MM.1S (cell line): ENCODE measurements around the gene ADH1C.
"Not testable (repeated sequence)": the region's sequence is repeated elsewhere in the genome, so short reads cannot be mapped to it uniquely, and the experiment has no call there.

Experiments used
- EZH2 ChIP-seq: fragments of 300-600 bp; sonication (generic); optimal IDR thresholded peaks from 2 replicates; pipeline ENCODE3; 2017; ENCODE audit warnings: low read depth, mild to moderate bottlenecking, antibody characterized with exemption, low read length, mixed read lengths
- EZH2phosphoT487 ChIP-seq: fragments of 300-600 bp; sonication (generic); IDR thresholded peaks from 2 replicates; pipeline ENCODE4 v1.6.1; 2018; ENCODE audit warnings: antibody characterized with exemption, low read length
- TF ChIP-seq, protein P1 (sequence below): fragments of 300-600 bp; sonication (generic); IDR thresholded peaks from 2 replicates; pipeline ENCODE4 v1.5.1; 2016; ENCODE audit warnings: antibody characterized with exemption, low read length, mixed read lengths

DNA sequence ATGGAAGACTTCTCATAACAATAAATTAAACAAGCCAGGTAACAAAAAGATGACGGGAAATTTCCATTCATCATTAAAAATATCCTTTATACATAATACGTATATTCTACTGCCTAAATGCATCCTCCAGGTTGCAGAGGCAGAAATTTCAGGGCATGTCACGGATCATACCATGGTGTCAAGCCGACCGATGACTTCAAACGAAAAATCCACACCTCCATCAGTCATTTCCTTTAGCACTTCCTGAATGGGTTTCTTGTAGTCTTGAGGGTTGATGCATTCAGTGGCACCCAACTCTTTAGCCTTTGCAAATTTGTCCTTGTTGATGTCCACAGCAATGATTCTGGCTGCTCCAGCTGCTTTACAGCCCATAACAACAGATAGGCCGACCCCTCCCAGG, 9.9 kb downstream of the ADH1C start:
- TF ChIP-seq, protein P1, sequence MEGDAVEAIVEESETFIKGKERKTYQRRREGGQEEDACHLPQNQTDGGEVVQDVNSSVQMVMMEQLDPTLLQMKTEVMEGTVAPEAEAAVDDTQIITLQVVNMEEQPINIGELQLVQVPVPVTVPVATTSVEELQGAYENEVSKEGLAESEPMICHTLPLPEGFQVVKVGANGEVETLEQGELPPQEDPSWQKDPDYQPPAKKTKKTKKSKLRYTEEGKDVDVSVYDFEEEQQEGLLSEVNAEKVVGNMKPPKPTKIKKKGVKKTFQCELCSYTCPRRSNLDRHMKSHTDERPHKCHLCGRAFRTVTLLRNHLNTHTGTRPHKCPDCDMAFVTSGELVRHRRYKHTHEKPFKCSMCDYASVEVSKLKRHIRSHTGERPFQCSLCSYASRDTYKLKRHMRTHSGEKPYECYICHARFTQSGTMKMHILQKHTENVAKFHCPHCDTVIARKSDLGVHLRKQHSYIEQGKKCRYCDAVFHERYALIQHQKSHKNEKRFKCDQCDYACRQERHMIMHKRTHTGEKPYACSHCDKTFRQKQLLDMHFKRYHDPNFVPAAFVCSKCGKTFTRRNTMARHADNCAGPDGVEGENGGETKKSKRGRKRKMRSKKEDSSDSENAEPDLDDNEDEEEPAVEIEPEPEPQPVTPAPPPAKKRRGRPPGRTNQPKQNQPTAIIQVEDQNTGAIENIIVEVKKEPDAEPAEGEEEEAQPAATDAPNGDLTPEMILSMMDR: not testable (repeated sequence)
- TF ChIP-seq EZH2phosphoT487, EZH2: not testable (repeated sequence)
